MCF 10A (cell line): ENCODE measurements around the gene DRAXIN. TPM values are rescaled to one million over a fixed set of nuclear protein-coding genes. Genes with fewer than 3 reads are reported as not detected.

Experiments
- BruUV-seq: library from RNA; stranded (reverse); fragments of 400-500 nt; replicated peaks from 2 replicates; lab custom pipeline; 2021; lab: Mats Ljungman, UMichigan
- CTCF ChIA-PET: fragments of 300-600 bp; sonication (Branson Sonifier 250); formaldehyde crosslinking; extraction: SDS; loops from one replicate; lab custom pipeline; 2021; ENCODE audit warnings: antibody characterized with exemption, inconsistent platforms; lab: Yijun Ruan, JAX
- POLR2A ChIA-PET: fragments of 300-600, 350-650 bp; sonication (Branson Sonifier 250); formaldehyde crosslinking; extraction: SDS; loops from one replicate; lab custom pipeline; 2020; ENCODE audit warnings: antibody characterized with exemption, inconsistent platforms; lab: Yijun Ruan, JAX
- DNase-seq: peaks from one replicate; pipeline ENCODE4 v3.0.0-alpha.2; 2018; ENCODE audit not compliant: unreplicated experiment
- H3K27ac Mint-ChIP-seq: one replicate; pipeline ENCODE4 v1.8.0; 2022; ENCODE audit warnings: mild to moderate bottlenecking, low read depth, mixed read lengths; ENCODE audit not compliant: unreplicated experiment
- H3K27me3 Mint-ChIP-seq: one replicate; pipeline ENCODE4 v1.8.0; 2022; ENCODE audit warnings: mixed read lengths; ENCODE audit not compliant: insufficient read depth, unreplicated experiment
- H3K36me3 Mint-ChIP-seq: one replicate; pipeline ENCODE4 v1.8.0; 2022; ENCODE audit warnings: mild to moderate bottlenecking, moderate library complexity, mixed read lengths; ENCODE audit not compliant: insufficient read depth, unreplicated experiment
- H3K4me1 Mint-ChIP-seq: one replicate; pipeline ENCODE4 v1.8.0; 2022; ENCODE audit warnings: mixed read lengths; ENCODE audit not compliant: insufficient read depth, unreplicated experiment
- H3K4me3 Mint-ChIP-seq: one replicate; pipeline ENCODE4 v1.8.0; 2022; ENCODE audit warnings: mild to moderate bottlenecking, moderate library complexity, mixed read lengths; ENCODE audit not compliant: unreplicated experiment
- H3K9me3 Mint-ChIP-seq: one replicate; pipeline ENCODE4 v1.8.0; 2022; ENCODE audit warnings: mixed read lengths; ENCODE audit not compliant: unreplicated experiment
- intact Hi-C: fragments of 100-400 bp; cut with micrococcal nuclease; formaldehyde crosslinking; loops from 2 replicates; pipeline ENCODE4 v1.14.1; 2022
- total RNA-seq: library from RNA; stranded (reverse); gene quantifications from 2 replicates; pipeline ENCODE4 v1.2.3, GENCODE V29; 2022
- TF ChIP-seq, protein P1 (sequence below): fragments of 200-600 bp; IDR thresholded peaks from one replicate; pipeline ENCODE4 v1.8.0; 2022; ENCODE audit warnings: antibody characterized with exemption, mild to moderate bottlenecking; ENCODE audit not compliant: unreplicated experiment

The DRAXIN gene
- total RNA-seq, 1 experiment from 2014 or later, result 0.07 TPM

DNA sequence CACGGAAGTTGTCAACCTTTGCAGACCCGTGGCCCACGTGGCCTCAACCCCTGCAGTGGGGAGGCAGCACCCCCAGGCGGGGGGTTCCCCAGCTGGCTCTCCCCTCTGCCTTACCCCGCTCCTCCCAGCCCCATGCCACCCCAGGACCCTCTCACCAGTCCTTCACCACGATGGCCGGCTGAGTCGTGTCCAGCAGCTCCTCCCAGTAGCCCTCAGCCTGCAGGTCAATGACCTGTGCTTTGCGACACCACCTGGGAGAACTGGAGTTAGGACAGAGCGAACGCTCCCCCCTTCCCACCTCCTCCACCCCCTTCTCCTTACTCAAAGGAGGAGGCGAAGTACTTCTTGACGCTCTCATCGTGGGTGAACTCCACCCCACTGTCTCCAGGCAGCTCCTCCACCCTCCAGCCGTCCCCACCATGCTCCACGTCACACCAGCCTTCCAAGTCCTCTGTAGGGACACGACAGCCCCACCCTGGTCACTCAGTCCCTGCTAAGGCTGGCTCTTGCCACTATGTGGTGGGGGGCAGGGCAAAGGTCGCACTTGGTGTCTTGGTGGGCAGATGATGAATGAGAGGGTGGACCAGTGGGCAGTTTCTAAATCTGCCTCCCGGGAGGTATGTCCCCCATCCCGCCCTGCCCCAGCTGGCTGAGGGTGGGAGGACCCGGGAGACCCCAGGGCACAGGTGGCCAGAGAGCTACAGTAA is 41.7 kb upstream of the DRAXIN start:
- intact Hi-C loops, result no loop called here
- H3K9me3 Mint-ChIP-seq, result no peaks in the 10 kb centered on the region
- H3K27me3 Mint-ChIP-seq, result no peaks in the 10 kb centered on the region
- no peaks in the 10 kb centered on the region for H3K4me1 Mint-ChIP-seq
- ChIA-PET CTCF (interaction anchor here (0.5 to 1.9 kb wide), 3 partner anchors 347 to 612 kb away, joined by 3 to 8 read pairs (median 4); no protein-coding TSS in a partner anchor), POLR2A (interaction anchor here (0.6 kb wide), 1 partner anchor 550 kb away, joined by 4 read pairs; the partner anchor contains the start of gene EXOSC10)
- no peak for DNase-seq
- H3K36me3 Mint-ChIP-seq, result no peaks in the 10 kb centered on the region
- no TSS peak for BruUV-seq
- no peak overlapping the region for H3K4me3 Mint-ChIP-seq
- no peak overlapping the region for H3K27ac Mint-ChIP-seq
- TF ChIP-seq, protein P1, sequence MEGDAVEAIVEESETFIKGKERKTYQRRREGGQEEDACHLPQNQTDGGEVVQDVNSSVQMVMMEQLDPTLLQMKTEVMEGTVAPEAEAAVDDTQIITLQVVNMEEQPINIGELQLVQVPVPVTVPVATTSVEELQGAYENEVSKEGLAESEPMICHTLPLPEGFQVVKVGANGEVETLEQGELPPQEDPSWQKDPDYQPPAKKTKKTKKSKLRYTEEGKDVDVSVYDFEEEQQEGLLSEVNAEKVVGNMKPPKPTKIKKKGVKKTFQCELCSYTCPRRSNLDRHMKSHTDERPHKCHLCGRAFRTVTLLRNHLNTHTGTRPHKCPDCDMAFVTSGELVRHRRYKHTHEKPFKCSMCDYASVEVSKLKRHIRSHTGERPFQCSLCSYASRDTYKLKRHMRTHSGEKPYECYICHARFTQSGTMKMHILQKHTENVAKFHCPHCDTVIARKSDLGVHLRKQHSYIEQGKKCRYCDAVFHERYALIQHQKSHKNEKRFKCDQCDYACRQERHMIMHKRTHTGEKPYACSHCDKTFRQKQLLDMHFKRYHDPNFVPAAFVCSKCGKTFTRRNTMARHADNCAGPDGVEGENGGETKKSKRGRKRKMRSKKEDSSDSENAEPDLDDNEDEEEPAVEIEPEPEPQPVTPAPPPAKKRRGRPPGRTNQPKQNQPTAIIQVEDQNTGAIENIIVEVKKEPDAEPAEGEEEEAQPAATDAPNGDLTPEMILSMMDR, result no peak

- no TSS peak for BruUV-seq
- no peak overlapping the region for H3K27ac Mint-ChIP-seq
- TF ChIP-seq, protein P1, result no peak
- intact Hi-C loops, result no loop called here
- H3K36me3 Mint-ChIP-seq, result no peaks in the 10 kb centered on the region
- no peaks in the 10 kb centered on the region for H3K4me1 Mint-ChIP-seq
- no peaks in the 10 kb centered on the region for H3K9me3 Mint-ChIP-seq
- H3K4me3 Mint-ChIP-seq, result no peak overlapping the region
- DNase-seq, result no peak
- H3K27me3 Mint-ChIP-seq, result no peaks in the 10 kb centered on the region
- CTCF ChIA-PET, result interaction anchor here (0.5 to 3.7 kb wide), 4 partner anchors 7 to 613 kb away, joined by 3 to 28 read pairs (median 6); no protein-coding TSS in a partner anchor
- POLR2A ChIA-PET, result no interaction called here
Observed at GRCh38 chr1:11650331-11650991, 41.0 kb upstream of the DRAXIN start.

DNA sequence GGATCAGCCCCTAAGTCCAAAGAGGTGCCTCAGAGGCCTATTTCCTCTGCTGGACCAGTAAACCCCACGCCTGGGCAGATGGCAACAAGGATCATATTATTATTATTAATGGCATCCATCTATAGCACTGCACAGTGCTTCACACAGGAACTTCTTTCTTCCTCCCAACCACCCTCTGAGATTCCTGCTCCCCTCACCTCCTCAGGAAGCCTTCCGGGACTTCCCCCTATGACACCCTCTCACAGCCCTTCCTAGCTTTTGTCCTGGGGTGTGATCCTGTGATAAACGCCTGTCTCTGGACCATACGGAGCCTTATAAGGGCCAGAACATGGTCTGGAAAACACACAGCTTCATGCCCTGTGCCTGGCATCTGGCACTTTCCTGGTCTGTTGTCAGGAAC is 40.5 kb upstream of the DRAXIN start:
- TF ChIP-seq, protein P1, result no peak
- CTCF ChIA-PET, result interaction anchor here (0.6 to 3.7 kb wide), 4 partner anchors 8 to 613 kb away, joined by 3 to 28 read pairs (median 7); no protein-coding TSS in a partner anchor

GRCh38 chr1:11652203-11652780 is 39.2 kb upstream of the DRAXIN start:
- CTCF ChIA-PET, result interaction anchor here (0.6 to 4.4 kb wide), 6 partner anchors 9 to 332 kb away, joined by 3 to 28 read pairs (median 4); partner anchors contain the start of gene FBXO6
- DNase-seq, result no peak
- intact Hi-C loops, result no loop called here
- TF ChIP-seq, protein P1, result no peak
- Mint-ChIP-seq H3K9me3 (no peaks in the 10 kb centered on the region), H3K27me3 (no peaks in the 10 kb centered on the region), H3K4me3 (peak overlapping the region; percentile 76), H3K27ac (no peak overlapping the region), H3K4me1 (no peaks in the 10 kb centered on the region), H3K36me3 (peaks cover 13% of the 10 kb centered on the region)
- BruUV-seq, result no TSS peak
- POLR2A ChIA-PET, result interaction anchor here (0.6 to 2.6 kb wide), 10 partner anchors 12 to 1196 kb away, joined by 3 to 19 read pairs (median 10); partner anchors contain the start of genes AGTRAP, FBXO6, MAD2L2 and MTOR

More for the DNA sequence above, 40.5 kb upstream of the DRAXIN start:
- H3K4me3 Mint-ChIP-seq, result no peak overlapping the region
- peaks cover 4% of the 10 kb centered on the region for H3K36me3 Mint-ChIP-seq
- intact Hi-C loops, result no loop called here
- POLR2A ChIA-PET, result no interaction called here
- BruUV-seq, result no TSS peak
- no peak for DNase-seq
- no peaks in the 10 kb centered on the region for H3K27me3 Mint-ChIP-seq
- no peaks in the 10 kb centered on the region for H3K4me1 Mint-ChIP-seq
- H3K9me3 Mint-ChIP-seq, result no peaks in the 10 kb centered on the region
- no peak overlapping the region for H3K27ac Mint-ChIP-seq
